Liver (tissue), 3 donors: ENCODE data around the gene STOML2.

ENCODE experiments used
- CTCF ChIP-seq: fragments of 150-350 bp; IDR thresholded peaks from 2 replicates; pipeline ENCODE4 v1.5.1; 2017; ENCODE audit warnings: improper control_type of control experiment, low read depth, low read length; ENCODE audit not compliant: missing input control
- NR2F2 ChIP-seq: IDR thresholded peaks from 2 replicates; pipeline ENCODE4 v1.6.1; 2016; ENCODE audit warnings: antibody characterized with exemption
- RAD21 ChIP-seq, 2 donors: IDR thresholded peaks; 2 replicates each; pipeline ENCODE4 v1.6.1; 2016; ENCODE audit warnings: antibody characterized with exemption in 2 of 2, mild to moderate bottlenecking in 2 of 2
- REST ChIP-seq: IDR thresholded peaks from 2 replicates; pipeline ENCODE4 v1.6.1; 2016; ENCODE audit warnings: antibody characterized with exemption, mild to moderate bottlenecking
- TAF1 ChIP-seq: conservative IDR thresholded peaks from 2 replicates; pipeline ENCODE4 v1.6.1; 2016; ENCODE audit warnings: antibody characterized with exemption, mild to moderate bottlenecking
- TF ChIP-seq, protein P1 (sequence below): IDR thresholded peaks from 2 replicates; pipeline ENCODE4 v1.6.1; 2016; ENCODE audit warnings: antibody characterized with exemption
- TF ChIP-seq, protein P2 (sequence below): IDR thresholded peaks from 2 replicates; pipeline ENCODE4 v1.6.1; 2016; ENCODE audit warnings: antibody characterized with exemption
- TF ChIP-seq, protein P3 (sequence below): IDR thresholded peaks from 2 replicates; pipeline ENCODE4 v1.6.1; 2016; ENCODE audit warnings: antibody characterized with exemption
- donor health status: healthy.
- donor health status: healthy.

DNA sequence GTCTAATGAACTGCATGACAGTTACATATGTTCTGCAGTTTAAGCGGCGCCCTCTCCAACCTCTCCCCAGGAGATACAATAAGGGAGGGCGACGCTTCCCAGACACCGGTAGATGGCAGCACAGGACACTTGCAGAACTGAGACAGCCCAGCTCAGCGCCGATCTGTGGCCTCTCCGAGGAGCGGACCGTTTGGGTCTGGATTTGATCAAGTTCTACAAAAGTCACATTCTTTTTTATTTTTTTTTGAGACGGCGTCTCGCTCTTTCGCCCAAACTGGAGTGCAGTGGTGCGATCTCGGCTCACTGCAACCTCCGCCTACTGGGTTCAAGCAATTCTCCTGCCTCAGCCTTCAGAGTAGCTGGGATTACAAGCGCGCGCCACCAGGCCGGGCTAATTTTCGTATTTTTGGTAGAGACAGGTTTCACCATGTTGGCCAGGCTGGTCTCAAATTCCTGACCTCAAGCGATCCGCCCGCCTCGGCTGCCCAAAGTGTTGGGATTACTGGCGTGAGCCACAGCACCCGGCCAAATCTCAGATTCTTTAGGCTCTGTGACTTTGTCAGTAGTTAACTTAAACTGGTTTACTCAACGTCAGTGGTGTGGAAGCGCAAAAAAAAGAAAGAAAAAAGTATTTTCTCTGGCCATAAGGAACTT lies 14.1 kb upstream of the STOML2 start:
- peak; percentile 98 for TF ChIP-seq CTCF
- TF ChIP-seq, protein P1, sequence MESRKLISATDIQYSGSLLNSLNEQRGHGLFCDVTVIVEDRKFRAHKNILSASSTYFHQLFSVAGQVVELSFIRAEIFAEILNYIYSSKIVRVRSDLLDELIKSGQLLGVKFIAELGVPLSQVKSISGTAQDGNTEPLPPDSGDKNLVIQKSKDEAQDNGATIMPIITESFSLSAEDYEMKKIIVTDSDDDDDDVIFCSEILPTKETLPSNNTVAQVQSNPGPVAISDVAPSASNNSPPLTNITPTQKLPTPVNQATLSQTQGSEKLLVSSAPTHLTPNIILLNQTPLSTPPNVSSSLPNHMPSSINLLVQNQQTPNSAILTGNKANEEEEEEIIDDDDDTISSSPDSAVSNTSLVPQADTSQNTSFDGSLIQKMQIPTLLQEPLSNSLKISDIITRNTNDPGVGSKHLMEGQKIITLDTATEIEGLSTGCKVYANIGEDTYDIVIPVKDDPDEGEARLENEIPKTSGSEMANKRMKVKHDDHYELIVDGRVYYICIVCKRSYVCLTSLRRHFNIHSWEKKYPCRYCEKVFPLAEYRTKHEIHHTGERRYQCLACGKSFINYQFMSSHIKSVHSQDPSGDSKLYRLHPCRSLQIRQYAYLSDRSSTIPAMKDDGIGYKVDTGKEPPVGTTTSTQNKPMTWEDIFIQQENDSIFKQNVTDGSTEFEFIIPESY = no peak
- TF ChIP-seq, protein P2, sequence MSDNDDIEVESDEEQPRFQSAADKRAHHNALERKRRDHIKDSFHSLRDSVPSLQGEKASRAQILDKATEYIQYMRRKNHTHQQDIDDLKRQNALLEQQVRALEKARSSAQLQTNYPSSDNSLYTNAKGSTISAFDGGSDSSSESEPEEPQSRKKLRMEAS = no peak
- TF ChIP-seq RAD21 (IDR thresholded peaks at IDR 0.05) = peak; percentile 93 to 96
- no peak for TF ChIP-seq TAF1
- TF ChIP-seq, protein P3, sequence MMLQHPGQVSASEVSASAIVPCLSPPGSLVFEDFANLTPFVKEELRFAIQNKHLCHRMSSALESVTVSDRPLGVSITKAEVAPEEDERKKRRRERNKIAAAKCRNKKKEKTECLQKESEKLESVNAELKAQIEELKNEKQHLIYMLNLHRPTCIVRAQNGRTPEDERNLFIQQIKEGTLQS = no peak
- TF ChIP-seq REST = no peak
- TF ChIP-seq NR2F2 = peak; percentile 17
